Tibial nerve (tissue), 4 donors: Measurements from ENCODE around the gene TSHZ3. TPM values are rescaled to one million over a fixed set of nuclear protein-coding genes. Genes with fewer than 3 reads are reported as not detected.

Experiments
- DNase-seq, 2 donors: peaks; one replicate each; pipeline ENCODE4 v3.0.0-alpha.2; 2019; ENCODE audit warnings: low spot score in 2 of 2
- H3K27ac ChIP-seq, 4 donors: fragments of 200-600 bp; sonication (generic) in 3 of 4; one replicate each; pipeline ENCODE4 v1.5.1; 2017 to 2019; ENCODE audit warnings: mild to moderate bottlenecking in 1 of 4
- H3K27me3 ChIP-seq, 2 donors: fragments of 200-600 bp; sonication (generic) in 1 of 2; one replicate each; pipeline versions ENCODE4 v1.5.1 to v1.6.0; 2017 to 2019
- H3K36me3 ChIP-seq, 3 donors: fragments of 200-600 bp; sonication (generic); one replicate each; pipeline ENCODE4 v1.5.1; 2018 to 2019
- H3K4me1 ChIP-seq, 4 donors: fragments of 200-600 bp; sonication (generic) in 3 of 4; one replicate each; pipeline ENCODE4 v1.5.1; 2017 to 2019
- H3K4me3 ChIP-seq, 4 donors: fragments of 200-600 bp; sonication (generic) in 3 of 4; one replicate each; pipeline ENCODE4 v1.5.1; 2017 to 2019; ENCODE audit warnings: mild to moderate bottlenecking in 1 of 4, moderate library complexity in 1 of 4
- H3K9me3 ChIP-seq, 4 donors: fragments of 200-600 bp; sonication (generic) in 3 of 4; one replicate each; pipeline ENCODE4 v1.5.1; 2017 to 2019
- EP300 ChIP-seq, 2 donors: sonication (generic); formaldehyde crosslinking; IDR thresholded peaks; one replicate each; pipeline ENCODE4 v1.6.1; 2017; ENCODE audit warnings: antibody characterized with exemption in 2 of 2, mild to moderate bottlenecking in 1 of 2
- POLR2A ChIP-seq, 2 donors: fragments of 450-650 bp; IDR thresholded peaks; one replicate each; pipeline ENCODE4 v1.6.1; 2017; ENCODE audit warnings: antibody characterized with exemption in 2 of 2, mild to moderate bottlenecking in 2 of 2, moderate library complexity in 2 of 2
- WGBS, 2 donors: methylation state at CpG; one replicate each; pipeline ENCODE4 v1.1.5; 2018; 5-methylcytosine and 5-hydroxymethylcytosine counted together
- total RNA-seq, 4 donors: library from RNA; depleted of rRNA; stranded (reverse); fragments of >200 nt; gene quantifications; one replicate each; pipeline ENCODE4 v1.1.0, GENCODE V29; 2016
- TF ChIP-seq, protein P1 (sequence below), 5 experiments: fragments of 200-600 bp in 3 of 5; fragments of 450-650 bp in 2 of 5; sonication (generic) in 3 of 5; IDR thresholded peaks; one replicate each; pipeline ENCODE4 v1.5.1; 2016 to 2019; ENCODE audit warnings: antibody characterized with exemption in 5 of 5, mild to moderate bottlenecking in 3 of 5, moderate library complexity in 2 of 5

Gene TSHZ3
- total RNA-seq, 4 donors from 2014 or later, result 20.4 to 22.4 (median 22.3) TPM

DNA sequence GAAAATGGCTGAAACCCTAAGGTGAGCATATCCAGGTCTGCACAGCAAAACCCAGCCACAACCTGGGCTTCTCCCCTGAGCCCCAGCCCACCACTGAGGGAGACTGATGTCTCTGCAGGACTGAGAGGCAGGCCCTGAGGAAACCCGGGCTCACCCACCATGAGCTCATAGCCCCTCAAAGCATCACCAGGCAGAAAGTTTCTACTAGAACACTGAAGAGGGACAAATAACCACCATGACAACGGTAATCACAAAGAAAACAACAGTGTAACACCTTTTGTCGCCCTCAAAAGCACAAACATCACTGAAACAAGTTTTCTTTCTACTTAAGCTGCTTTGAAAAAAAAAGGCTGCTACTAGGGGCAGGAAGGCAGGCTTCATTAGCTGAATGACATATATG is 29.8 kb downstream of the TSHZ3 start:
- no peaks in the 10 kb centered on the region for H3K9me3 ChIP-seq
- H3K4me3 ChIP-seq, result no peak overlapping the region
- WGBS, 2 donors, result 58 to 65% methylated on average over 3 of the region's 3 CpGs
- TF ChIP-seq, protein P1, sequence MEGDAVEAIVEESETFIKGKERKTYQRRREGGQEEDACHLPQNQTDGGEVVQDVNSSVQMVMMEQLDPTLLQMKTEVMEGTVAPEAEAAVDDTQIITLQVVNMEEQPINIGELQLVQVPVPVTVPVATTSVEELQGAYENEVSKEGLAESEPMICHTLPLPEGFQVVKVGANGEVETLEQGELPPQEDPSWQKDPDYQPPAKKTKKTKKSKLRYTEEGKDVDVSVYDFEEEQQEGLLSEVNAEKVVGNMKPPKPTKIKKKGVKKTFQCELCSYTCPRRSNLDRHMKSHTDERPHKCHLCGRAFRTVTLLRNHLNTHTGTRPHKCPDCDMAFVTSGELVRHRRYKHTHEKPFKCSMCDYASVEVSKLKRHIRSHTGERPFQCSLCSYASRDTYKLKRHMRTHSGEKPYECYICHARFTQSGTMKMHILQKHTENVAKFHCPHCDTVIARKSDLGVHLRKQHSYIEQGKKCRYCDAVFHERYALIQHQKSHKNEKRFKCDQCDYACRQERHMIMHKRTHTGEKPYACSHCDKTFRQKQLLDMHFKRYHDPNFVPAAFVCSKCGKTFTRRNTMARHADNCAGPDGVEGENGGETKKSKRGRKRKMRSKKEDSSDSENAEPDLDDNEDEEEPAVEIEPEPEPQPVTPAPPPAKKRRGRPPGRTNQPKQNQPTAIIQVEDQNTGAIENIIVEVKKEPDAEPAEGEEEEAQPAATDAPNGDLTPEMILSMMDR (IDR thresholded peaks at IDR 0.05), result no peak
- TF ChIP-seq EP300 (IDR thresholded peaks at IDR 0.05), result no peak
- TF ChIP-seq POLR2A (IDR thresholded peaks at IDR 0.05), result no peak
- H3K36me3 ChIP-seq, result peaks cover 0 to 15% (median 0%) of the 10 kb centered on the region in 3 donors
- no peak for DNase-seq
- no peak overlapping the region for H3K27ac ChIP-seq
- no peaks in the 10 kb centered on the region for H3K27me3 ChIP-seq
- H3K4me1 ChIP-seq, result peaks cover 0 to 48% (median 17%) of the 10 kb centered on the region in 4 donors

DNA sequence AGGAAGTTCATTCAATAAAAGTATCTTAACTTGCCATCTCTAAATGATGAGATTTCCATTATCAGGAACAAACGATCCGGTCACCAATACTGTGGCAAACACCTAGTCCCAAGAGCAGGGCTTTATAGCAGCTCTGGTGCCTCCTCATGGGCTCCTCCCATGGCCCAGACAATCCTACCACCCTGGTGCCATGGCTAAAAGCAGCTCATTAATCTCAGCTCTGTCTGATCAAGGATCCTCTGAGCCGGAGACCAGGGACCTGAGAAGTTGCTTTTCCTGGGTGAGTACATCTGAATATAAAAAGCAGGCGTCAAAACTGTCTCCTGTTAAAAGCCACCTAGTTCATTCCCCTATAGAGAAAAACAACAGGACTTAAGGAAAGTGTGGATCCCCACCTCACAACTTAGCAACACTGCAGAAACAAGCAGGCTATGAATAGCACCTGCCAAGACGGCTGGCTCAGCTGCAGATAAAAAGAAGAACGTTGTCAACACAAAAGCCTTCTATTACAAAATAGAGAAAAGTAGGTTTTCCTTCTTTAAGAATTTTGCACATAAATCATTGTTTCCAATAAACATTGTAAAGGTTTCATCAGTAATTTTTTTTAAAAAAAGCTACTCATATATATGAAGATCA is 30.3 kb downstream of the TSHZ3 start:
- H3K9me3 ChIP-seq, result no peaks in the 10 kb centered on the region
- H3K4me3 ChIP-seq, result no peak overlapping the region
- TF ChIP-seq EP300 (IDR thresholded peaks at IDR 0.05) (no peak), POLR2A (IDR thresholded peaks at IDR 0.05) (no peak)
- TF ChIP-seq, protein P1 (IDR thresholded peaks at IDR 0.05), result no peak
- H3K27me3 ChIP-seq, result no peaks in the 10 kb centered on the region
- H3K27ac ChIP-seq, result no peak overlapping the region
- H3K36me3 ChIP-seq, result peaks cover 0 to 15% (median 0%) of the 10 kb centered on the region in 3 donors
- WGBS, 2 donors, result 66 to 68% methylated on average over 6 of the region's 6 CpGs
- DNase-seq, result no peak
- peaks cover 0 to 48% (median 17%) of the 10 kb centered on the region in 4 donors for H3K4me1 ChIP-seq

DNA sequence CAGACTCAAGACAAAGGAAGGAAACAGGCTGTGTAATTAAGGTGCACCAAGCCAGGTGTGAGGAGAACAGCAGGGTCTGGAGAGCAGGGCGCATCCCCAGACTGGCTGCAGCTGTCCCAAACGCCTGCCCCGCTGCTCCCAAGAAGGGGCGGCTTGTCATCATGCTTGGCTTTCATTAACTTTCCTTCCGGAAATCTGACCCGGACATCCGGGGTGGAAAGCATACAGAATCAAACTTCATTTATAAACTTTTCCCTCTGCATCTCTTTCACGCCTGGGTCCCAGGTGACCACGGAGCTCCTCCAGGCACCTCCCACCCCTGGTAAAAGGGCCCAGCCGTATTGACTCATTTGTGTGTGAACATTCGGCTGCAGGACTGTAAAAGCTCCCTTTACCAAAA is 31.7 kb downstream of the TSHZ3 start:
- WGBS, 2 donors, result 39 to 53% methylated on average over 11 of the region's 11 CpGs
- Histone ChIP-seq H3K9me3 (no peaks in the 10 kb centered on the region), H3K4me1 (peaks cover 0 to 49% (median 17%) of the 10 kb centered on the region in 4 donors), H3K36me3 (peaks cover 0 to 15% (median 0%) of the 10 kb centered on the region in 3 donors), H3K4me3 (no peak overlapping the region), H3K27ac (peak overlapping the region in 2 of 4 donors; percentile 15 to 65), H3K27me3 (no peaks in the 10 kb centered on the region)
- TF ChIP-seq EP300 (IDR thresholded peaks at IDR 0.05) (no peak), POLR2A (IDR thresholded peaks at IDR 0.05) (no peak)
- TF ChIP-seq, protein P1 (IDR thresholded peaks at IDR 0.05), result no peak
- no peak for DNase-seq

DNA sequence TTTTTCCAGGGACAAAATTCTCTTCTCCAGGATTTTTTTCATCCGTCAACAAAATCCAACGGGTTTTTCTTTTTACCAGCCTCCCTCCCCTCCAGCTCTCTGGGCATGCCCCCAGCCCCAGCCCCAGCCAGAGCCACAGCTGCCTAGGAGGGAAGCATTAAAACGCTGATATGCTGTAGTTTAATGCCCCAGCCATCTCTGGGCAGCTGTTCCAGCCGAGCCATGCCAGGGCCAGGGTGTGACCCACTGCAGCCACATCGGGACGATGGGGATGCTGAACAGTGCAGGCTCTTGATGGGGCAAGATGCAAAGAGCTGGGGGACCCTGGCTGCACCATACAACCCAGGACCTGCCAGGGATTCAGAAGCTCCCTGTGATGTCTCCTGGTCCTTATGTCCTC is 32.1 kb downstream of the TSHZ3 start:
- Histone ChIP-seq H3K36me3 (peaks cover 0 to 15% (median 0%) of the 10 kb centered on the region in 3 donors), H3K4me3 (no peak overlapping the region), H3K27ac (peak overlapping the region in 2 of 4 donors; percentile 65 to 73), H3K9me3 (no peaks in the 10 kb centered on the region), H3K4me1 (peaks cover 0 to 54% (median 17%) of the 10 kb centered on the region in 4 donors), H3K27me3 (no peaks in the 10 kb centered on the region)
- TF ChIP-seq POLR2A (IDR thresholded peaks at IDR 0.05) (no peak), EP300 (IDR thresholded peaks at IDR 0.05) (no peak)
- TF ChIP-seq, protein P1 (IDR thresholded peaks at IDR 0.05), result no peak
- DNase-seq, result no peak
- WGBS, 2 donors, result 44 to 56% methylated on average over 4 to 6 of the region's 6 CpGs

DNA sequence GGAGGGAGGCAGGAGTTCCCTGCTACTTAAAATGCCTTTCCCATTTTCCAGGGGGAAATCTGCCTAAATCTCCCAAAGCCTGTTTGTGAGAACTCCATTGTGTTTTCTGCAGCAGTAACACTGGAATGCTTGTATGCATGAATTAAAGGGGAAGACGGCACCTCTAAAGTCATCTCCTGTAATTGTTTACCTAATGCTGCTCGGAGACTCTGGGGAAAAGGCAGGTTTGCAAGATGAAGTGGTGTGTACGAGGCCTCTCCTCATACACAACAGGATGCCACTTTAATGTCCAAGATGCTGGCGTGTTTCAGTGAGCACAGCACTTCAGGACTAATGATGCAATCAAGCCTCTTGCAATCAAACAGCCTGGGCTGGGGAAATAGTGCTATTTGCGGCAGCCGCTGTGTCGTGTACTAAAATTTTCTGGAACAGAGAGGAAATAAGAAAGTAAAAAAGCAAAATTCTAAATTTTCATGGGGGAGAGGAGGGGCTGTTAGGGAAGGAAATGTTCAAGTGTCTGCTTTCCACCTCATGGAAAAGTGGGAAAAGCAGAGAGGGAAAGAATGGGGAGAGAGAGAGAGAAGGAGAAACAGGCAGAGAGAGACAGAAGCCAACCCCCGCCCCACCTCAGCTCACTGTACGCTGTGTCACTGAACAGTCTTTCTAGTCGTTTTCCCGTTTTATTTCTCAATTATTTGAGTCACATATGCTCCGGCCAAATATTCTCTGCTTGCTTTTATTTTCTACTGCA is 32.9 kb downstream of the TSHZ3 start:
- peaks cover 0 to 59% (median 17%) of the 10 kb centered on the region in 4 donors for H3K4me1 ChIP-seq
- H3K27me3 ChIP-seq, result no peaks in the 10 kb centered on the region
- H3K9me3 ChIP-seq, result no peaks in the 10 kb centered on the region
- H3K36me3 ChIP-seq, result peaks cover 0 to 14% (median 0%) of the 10 kb centered on the region in 3 donors
- peak overlapping the region in 2 of 4 donors; percentile 65 to 73 for H3K27ac ChIP-seq
- H3K4me3 ChIP-seq, result peak overlapping the region in 1 of 4 donors; percentile 21
- DNase-seq, result peak in 1 of 2 donors; percentile 49
- TF ChIP-seq EP300 (IDR thresholded peaks at IDR 0.05) (peak in 1 of 2 donors; percentile 73), POLR2A (IDR thresholded peaks at IDR 0.05) (no peak)
- TF ChIP-seq, protein P1 (IDR thresholded peaks at IDR 0.05), result no peak
- whole genome bisulfite sequencing, 2 donors, result 25 to 28% methylated on average over 12 of the region's 12 CpGs
